NCI-H1105 (cell line): ENCODE data around the gene KREMEN2.
"Not testable (repeated sequence)": the region's sequence is repeated elsewhere in the genome, so short reads cannot be mapped to it uniquely, and the experiment has no call there.

Experiments used
- DNase-seq: peaks from one replicate; lab custom pipeline; 2025; lab: John Stamatoyannopoulos, UW

The KREMEN2 gene

DNA sequence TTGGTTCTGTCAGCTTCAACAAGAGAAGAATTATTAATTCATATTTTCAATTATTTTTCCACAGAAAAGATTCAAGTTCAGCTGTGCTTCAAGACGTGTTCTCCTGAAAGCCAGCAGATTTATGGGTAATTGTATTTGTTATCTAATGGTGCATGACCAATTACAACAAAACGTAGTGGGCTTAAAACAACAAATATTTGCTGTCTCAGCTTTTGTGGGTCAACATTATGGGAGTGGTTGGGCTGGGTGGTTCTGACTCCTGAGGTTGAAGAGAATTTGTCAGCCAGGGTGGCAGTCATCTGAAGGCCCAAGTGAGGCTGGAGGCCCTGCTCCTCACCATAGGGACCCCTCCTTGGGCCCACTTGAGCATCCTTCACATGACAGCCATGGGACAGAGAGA is 24.1 kb upstream of the KREMEN2 start:
- no peak for DNase-seq

DNA sequence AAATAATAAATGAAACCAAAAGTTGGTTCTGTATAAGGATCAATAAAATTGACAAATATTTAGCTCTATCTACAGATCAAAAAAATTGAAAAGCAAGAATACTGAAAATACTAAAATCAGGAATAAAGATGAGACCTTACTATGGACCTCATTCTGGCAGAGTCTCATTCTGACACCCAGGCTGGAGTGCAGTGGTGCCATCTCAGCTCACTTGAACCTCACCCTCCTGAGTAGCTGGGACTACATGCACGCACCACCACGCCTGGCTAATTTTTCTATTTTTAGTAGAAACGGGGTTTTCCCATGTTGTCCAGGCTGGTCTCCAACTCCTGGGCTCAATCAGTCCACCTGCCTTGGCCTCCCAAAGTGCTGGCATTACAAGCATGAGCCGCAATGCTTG is 22.0 kb upstream of the KREMEN2 start:
- DNase-seq, result no peak

DNA sequence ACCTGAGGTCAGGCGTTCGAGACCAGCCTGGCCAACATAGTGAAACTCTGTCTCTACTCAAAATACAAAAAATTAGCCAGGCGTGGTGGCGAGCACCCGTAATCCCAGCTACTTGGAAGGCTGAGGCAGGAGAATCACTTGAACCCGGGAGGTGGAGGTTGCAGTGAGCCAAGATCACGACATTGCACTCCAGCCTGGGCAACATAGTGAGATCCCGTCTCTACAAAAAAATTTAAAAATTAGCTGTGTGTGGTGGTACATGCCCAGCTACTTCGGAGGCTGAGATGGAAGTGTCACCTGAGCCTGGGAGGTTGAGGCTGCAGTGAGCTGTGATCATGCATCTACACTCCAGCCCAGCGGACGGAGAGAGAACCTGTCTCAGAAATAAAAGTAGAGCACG is 20.4 kb upstream of the KREMEN2 start:
- DNase-seq, result not testable (repeated sequence)

DNA sequence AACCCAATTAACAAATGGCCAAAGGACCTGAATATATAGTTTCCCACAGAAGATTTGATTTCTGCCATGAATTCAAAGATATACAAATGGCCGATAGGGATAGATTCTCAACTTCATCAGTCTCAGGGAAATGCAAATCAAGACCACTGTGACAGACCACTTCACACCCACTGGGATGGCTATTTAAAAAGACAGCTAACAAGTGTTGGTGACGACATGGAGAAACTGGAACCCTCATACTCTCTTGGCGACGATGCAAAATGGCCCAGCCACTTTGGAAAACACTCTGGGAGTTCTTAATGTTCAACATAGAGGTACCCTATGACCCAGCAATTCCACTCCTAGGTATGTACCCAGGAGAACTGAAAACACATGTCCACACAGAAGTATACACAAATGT is 17.4 kb upstream of the KREMEN2 start:
- no peak for DNase-seq

DNA sequence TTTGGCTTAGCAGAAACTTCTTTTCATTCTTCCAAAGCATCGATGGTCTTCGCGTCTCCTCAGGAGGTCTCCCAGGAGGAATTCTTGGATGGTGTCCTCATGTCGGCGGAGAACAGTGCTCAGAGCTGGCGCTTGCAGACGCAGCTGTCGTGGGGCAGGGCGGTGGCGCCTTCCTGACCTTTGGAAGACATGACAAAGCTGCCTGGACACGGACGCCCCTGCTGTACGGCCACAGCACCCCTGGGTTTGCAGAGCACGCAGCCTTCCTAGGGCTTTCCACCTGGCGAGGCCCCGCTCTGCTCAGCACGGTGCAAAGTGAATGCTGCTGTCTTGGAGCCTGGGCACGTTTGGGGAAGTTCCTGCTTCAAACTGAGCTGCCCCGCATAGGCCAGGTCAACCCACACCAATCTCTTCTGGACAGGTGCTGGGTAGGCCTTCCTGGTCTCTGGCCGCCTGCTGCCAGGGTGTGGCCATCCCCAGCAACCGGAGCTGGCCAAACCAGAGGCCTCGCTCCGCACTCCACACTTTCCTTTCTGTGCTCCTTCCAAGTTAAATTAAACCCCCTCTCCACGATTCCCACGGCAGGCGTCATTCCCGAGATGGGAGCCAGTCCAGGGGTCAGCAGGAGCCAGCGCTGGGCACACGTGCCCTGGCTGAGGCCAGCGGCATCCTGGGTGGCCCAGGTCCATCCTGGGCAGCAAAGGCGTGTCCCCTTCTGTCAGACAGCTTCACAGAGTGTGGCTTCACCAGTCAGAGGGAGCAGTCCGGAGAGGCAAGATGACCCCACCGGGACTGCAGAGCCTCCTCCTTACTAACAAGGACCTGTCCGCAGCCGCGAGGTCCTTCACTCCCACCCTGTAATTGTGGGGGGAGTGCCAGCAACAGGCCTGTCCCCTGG is 15.0 kb upstream of the KREMEN2 start:
- no peak for DNase-seq

DNA sequence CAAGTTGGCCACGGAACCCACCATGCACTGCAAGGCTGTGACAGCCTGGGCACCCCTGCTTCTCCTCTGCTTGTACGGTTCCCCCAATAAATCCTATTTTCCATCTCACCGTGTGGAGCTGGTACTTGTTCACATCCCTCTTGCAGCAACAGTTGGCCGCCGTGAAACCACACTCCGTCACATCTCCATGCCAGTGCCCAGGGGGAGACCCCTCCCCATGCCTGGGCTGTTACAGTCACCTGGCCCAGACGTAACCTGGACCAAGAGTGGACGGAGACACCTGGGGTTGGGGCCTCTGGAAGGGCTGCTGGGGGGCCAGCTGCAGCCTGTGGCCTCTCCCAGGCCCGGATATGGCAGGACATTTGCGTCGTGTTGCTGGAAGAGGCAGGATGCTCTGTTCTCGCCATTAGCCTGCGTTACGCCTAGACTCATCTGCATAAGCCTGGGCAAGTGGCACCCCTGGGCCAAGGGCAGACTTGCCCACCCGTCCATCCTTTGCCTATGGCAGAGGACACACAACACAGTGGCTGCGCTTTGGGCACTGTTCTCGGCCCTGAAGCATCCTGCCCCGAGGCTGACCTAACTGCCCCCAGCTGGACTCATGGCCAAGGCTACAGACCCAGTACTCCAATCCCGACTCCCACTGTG is 14.2 kb upstream of the KREMEN2 start:
- no peak for DNase-seq

DNA sequence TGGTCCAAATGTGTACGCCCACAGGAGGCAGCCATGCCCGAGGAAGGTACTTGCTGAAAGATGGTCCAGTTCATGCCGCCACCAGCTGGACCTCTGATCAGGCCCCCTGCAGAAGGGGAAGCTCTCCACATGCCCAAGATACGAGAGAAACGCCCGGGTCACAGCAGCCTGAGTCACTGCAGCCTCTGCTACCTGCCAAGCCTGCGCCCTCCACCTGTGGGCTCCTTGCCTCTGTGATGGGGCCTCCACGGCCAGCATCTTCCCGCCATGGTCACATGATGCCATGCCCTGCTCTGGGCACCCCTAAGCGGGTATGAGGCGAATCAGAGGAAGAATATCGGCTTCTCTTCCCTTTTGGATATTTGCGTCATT is 13.7 kb upstream of the KREMEN2 start:
- DNase-seq, result no peak

DNA sequence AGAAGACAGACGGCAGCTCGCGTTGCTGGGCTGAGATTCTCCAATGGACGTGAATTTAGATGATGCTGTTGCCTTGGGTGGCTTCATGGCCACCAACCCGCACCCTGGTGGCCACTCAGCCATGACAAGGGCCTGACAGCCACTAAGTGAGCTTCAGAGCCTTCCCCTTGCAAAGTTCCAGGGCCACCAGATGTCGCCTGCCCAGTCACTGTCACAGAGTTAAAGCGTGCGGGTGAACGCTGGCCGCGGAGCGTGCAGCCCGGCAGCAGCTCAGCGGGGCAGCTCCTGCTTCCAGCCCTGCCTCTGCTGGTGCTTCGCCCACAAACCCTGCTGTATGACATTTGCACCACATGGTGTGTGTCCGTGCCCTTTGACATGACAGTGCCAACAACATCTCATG is 13.3 kb upstream of the KREMEN2 start:
- no peak for DNase-seq

DNA sequence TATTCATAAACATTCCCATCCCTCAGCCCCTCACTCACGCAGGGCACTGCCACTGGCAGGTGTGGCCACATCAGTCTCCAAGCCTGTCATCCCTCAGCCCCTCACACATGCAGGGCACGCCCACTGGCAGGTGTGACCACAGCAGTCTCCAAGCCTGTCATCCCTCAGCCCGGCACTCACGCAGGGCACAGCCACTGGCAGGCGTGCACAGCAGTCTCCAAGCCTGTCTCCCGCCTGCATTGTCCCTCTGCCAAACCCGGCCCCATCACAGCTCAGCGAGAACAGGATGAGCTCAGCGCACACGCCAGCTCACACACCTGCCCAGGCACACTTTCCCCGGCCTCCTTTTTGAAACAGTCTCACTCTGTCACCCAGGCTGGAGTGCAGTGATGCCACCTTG is 11.4 kb upstream of the KREMEN2 start:
- DNase-seq, result peak; percentile 34

DNA sequence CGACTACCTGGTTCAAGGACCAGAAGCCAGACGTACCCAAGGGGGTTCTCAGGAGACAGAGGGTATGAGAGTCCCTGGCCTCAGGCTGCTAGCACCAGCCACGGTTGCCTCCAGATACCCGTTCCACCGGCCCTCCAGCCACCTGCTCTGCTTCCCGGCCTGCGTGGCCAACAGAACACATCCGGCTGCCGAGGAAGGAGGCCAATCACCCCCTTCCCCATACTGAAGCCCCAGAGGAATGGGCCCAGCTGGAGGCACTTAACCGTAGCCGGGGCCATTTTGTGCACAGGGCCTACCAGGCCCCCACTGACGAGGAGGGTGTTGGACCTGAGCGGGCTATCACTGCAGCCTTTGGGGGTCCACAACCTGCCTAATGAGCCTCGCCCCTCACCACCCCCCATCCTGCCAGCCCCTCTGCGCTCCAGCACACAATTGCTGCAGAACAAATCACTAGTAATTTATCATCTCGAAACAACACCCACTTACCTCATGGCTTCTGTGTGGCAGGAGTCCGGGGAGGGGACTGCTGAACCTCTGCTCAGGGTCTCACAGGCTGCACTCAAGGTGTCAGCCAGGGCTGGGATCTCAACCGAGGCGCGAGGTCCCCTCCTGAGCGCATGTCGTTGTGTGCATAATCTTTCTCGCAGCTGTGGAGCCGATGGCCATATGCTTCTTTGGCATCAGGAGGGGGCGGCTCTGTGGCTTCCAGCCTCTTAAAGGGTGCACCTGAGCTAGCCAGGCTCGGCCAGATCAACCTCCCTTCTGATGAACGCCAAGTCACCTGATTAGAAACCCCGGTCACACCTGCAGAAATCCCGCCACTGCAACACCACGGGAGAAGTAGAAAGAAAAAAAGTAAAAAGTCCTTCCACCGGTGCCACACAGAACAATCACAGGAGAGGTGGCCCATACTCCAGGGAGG is 10.1 kb upstream of the KREMEN2 start:
- no peak for DNase-seq

DNA sequence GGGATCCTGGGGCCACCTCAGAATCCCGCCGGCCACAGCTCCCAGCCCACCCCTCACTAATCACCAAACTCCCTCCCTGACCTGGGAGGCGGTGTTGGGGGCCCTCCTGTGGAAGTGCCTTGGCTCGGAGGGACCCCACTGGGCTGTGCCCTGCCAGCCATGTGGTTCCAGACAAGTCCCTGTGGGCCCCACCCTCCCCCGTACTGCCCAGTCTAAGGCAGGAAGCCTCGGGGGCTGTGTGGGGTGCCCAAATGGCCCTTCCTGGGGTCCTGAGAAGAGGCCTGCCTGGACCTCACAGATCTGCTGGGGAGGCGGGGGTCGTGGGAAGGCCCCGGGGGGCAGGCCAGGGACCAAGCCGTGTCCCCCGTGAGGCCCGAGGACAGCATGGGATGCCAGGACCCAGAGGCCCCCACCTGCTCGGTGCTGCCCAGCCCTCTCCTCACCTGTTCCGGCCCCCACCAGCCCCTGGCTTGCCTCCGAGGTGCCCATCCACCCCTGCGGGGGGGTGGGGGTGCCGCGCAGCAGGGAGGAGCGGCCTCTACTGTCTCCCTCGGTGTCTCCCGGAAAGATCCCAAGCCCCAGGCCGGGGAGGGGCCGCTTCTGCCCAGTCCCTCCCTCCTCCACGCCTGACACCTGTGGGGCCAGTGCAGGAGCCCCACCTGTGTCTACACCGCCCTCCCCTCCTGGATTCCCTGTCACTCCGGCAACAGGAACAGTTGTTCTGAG is 9.3 kb upstream of the KREMEN2 start:
- no peak for DNase-seq

DNA sequence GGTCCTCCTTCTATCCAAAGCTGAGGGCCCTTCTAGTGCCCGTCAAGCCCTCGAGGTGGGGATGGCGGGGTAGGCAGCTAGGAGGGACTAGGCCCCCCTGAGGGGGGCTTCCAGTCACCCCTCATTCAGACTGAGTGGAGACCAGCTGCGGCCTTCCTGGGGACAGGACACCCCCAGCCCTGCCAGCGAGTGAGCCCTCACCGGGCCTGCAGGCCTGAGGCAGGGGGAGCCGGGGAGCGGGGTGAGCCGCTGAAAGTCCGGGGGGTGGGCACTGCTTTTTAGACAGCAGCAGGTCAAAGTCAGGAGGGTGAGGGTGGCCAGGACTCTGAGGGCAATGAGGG is 8.7 kb upstream of the KREMEN2 start:
- no peak for DNase-seq

DNA sequence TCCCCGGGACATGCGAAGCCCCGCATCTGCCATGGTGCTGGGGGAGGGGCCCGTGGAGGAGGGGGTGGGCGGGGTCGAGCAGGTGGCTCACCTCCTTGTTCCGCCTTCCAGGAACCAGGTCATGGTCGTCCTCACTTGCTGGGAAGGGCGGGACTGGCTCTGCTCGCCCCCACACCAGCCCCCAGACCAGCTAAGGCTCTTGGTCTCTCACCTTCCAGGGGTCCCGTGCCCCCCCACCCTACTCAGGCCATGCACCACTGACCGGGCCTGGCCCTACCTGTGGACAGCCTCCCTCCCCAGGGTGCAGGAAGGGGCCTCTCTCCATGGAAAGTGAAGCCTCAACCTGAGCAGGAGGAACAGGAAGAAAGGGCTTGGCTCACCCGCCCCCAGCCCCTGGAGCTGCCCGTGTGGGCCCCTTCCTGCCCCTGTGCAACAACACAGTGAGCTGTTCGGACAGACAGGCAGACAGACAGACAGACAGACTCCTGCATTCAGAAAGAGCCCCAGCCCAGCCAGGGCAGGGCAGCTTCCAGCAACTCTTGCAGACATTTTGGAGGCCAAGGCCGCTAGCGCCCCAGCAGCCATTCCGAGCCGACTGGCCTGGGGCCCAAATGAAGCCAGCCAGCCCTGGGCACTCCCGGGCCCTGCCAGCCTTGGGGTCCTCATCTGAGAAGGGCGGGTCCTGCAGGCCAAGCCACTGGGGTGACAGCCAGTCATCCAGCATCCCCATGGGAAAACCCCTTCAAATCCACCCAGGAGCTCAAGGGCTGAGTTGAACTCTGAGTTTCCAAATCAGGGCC is 8.1 kb upstream of the KREMEN2 start:
- DNase-seq, result no peak

DNA sequence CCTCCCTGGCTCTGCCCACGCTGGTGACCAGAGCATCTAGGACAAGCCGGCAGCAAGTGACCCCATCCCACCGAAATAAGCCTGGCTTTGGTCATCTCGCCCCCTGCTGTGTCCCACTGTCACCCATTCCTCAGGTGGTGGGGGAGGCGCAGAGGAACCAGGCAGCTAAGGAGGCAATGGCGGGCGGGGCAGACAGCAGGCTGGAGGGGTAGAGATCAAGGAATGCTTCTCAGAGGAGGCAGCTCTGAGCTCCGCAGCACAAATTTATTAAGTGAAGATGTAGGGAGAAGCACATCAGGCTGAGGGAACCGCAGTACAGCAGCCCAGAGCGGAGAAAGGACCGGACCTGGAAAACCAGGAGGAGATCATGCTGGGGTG is 7.5 kb upstream of the KREMEN2 start:
- no peak for DNase-seq

DNA sequence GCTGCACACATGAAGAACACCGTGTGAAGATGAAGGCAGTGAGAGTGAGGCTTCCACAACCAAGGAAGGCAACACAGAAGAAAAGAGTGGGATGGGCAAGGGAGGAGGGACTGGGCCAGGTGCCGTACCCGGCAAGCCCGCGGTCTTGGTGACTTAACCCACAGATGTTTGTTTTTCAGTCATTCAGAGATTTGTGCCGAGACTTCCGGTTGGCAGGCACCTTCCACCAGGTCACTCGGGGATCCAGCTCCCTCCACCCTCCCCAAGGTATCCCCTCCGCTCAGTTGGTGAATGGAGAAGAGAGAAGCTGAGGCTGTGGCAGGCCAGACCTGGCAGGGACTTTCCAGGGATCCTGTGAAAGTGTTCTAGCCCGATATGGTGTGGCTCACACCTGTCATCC is 4.9 kb upstream of the KREMEN2 start:
- DNase-seq, result no peak

DNA sequence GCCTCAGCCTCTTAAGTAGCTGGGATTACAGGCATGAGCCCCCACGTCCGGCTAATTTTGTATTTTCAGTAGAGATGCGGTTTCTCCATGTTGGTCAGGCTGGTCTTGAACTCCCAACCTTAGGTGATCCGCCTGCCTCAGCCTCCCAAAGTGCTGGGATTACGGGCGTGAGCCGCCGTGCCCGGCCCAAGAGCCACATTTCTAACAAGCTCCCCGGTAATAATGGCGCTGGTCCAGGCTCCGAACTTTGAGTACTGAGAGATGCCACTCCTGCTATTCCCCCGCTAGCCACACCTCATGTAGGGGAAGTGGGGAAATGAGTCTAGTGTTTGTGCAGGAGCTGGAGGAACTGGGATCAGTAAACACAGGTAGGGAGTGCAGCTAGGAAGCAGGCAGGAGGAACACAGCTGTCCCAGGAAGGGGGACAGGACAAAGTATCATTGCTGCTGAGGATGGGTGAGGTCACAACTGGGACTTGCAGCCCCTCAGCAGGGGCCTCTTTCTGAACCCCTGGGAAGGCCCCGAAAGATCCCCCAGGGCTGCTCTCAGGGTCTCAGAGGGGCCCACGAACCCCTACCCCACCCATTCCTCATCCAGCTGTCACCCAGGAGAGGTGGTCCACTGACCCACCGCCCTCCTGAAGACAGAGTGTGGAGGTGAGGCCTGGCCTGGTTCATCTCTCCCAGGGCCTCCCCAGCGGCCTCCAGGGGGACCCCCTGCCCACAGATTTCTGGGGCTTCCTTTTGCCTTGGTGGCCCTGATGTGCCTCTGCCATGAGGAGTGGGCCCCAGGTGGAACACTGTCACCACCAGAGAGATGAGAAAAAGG is 3.7 kb upstream of the KREMEN2 start:
- no peak for DNase-seq

DNA sequence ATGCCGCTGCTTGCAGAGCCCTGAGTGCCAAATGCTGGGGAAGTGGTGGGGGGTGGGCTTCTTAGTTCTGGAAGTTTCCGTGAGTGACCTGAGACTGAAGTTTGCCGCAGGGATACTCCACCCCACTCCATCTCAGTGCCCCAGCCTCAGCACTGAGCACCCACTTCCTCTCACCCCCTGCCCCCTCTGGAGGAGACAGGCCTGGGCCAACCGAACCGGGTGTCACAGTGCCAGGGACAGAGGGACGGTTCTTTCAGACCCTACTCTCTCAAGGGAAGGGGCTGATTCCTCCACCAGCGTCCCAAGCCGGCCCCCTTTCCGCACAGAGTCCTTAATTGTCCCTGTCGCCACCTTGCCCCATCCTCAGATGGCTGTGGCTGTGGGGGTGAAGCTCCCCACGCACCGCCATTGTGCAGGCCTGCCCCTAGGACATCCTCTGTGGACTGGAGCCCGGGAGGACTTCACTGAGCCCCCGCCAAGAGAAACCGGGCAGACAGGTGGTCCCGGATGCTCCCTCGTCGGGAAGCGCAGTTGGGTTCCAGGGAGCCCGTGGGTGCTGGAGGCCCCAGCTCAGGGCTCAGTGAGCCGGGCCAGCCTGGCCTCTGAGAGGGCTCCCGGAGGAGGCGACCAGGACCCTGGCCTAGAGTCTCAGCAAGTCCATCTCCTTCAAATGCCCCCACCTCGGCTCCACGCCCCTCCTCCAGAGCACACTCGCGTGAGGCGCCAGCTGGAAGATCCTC is 1.6 kb upstream of the KREMEN2 start:
- DNase-seq, result no peak

DNA sequence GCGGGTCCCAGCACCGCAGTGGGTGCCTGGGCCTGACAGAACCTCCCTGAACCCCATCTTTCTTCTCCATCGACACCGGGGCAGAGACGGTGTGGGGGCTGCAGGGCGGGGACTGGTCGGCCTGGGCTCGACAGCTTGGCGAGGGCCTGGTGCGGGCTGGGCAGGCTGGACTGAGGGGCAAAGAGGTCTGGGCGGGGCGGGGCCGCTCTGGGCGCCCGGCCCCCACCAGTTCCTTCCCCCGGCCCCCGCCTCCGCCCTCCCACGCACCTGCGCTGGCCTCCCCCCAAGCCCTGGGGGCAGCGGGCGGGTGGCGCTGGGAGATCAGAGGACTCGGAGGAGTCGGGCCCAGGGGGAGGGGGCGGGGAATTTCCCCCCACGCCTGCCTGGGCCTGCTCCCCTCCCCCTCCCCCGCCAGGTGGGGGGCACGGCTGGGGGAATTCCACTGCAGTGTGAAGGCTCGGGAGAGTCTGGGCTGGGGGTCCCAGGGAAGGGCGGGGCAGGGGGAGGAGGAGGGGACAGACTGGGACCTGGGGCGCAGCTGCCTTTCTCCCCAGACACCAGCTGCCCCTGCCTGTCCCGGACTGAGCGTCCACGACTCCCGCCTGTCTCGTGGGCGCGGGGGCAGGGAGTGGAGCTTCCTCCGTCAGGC is 877 bp upstream of the KREMEN2 start:
- no peak for DNase-seq
